Muscle of leg (tissue), 16 donors: ENCODE measurements around the gene SHISA6. TPM values are rescaled to one million over a fixed set of nuclear protein-coding genes. Genes with fewer than 3 reads are reported as not detected.

Source experiments
- DNase-seq: peaks from one replicate; pipeline ENCODE4 v3.0.0; 2013
- H3K27ac ChIP-seq: one replicate; pipeline ENCODE4 v1.5.1; 2013; ENCODE audit warnings: mild to moderate bottlenecking, low read length, control low read depth
- H3K27me3 ChIP-seq: one replicate; pipeline ENCODE4 v1.6.1; 2013; ENCODE audit warnings: low read length; ENCODE audit not compliant: control insufficient read depth, insufficient read depth
- H3K36me3 ChIP-seq: one replicate; pipeline ENCODE4 v1.6.1; 2013; ENCODE audit warnings: low read length; ENCODE audit not compliant: control insufficient read depth, insufficient read depth
- H3K4me1 ChIP-seq: one replicate; pipeline ENCODE4 v1.6.1; 2013; ENCODE audit warnings: low read length; ENCODE audit not compliant: control insufficient read depth, insufficient read depth
- H3K4me3 ChIP-seq: one replicate; pipeline ENCODE4 v1.5.1; 2013; ENCODE audit warnings: low read length, control low read depth
- H3K9me3 ChIP-seq: replicated peaks from 2 replicates; pipeline ENCODE4 v1.6.1; 2013; ENCODE audit warnings: low read depth, low read length; ENCODE audit not compliant: control insufficient read depth
- WGBS: methylation state at CpG from one replicate; pipeline ENCODE4 v1.1.5; 2013; ENCODE audit warnings: missing lambda C conversion rate; ENCODE audit not compliant: insufficient coverage; 5-methylcytosine and 5-hydroxymethylcytosine counted together
- long read RNA-seq, 11 donors: transcript quantifications; one replicate each; lab custom pipeline, GENCODE V29; 2026
- polyA plus RNA-seq, 8 donors: library from polyadenylated mRNA; unstranded; fragments of 120-200 nt; gene quantifications; one replicate each; pipeline versions ENCODE4 v1.2.1 to v1.2.3, GENCODE V29; 2013; ENCODE audit warnings: inconsistent platforms in 1 of 8, low replicate concordance in 1 of 8; ENCODE audit not compliant: insufficient read length in 8 of 8, insufficient read depth in 1 of 8
- total RNA-seq: library from RNA; stranded (reverse); fragments of 120-200 nt; gene quantifications from one replicate; pipeline ENCODE4 v1.2.4, GENCODE V29; 2013

The SHISA6 gene
- 3.2 TPM for total RNA-seq
- polyA plus RNA-seq = 10 to 100 TPM in 4 of 8 donors, 1 to 10 TPM in 4; 7.9 to 19.3 (median 11.1) TPM
- long read RNA-seq, donor 1 = 0 reads
- long read RNA-seq, donor 2 = 0 reads
- long read RNA-seq, donor 3, full-length matches to known transcripts = 2 of 2 reads
- long read RNA-seq, donor 3, partial matches to known transcripts = 0 of 2 reads
- long read RNA-seq, donor 3, other reads (novel, unspliced or antisense) = 0 of 2 reads
- long read RNA-seq, donor 4, full-length matches to known transcripts = 1 of 1 reads
- long read RNA-seq, donor 4, partial matches to known transcripts = 0 of 1 reads
- long read RNA-seq, donor 4, other reads (novel, unspliced or antisense) = 0 of 1 reads
- long read RNA-seq, donor 5, full-length matches to known transcripts = 4 of 4 reads
- long read RNA-seq, donor 5, partial matches to known transcripts = 0 of 4 reads
- long read RNA-seq, donor 5, other reads (novel, unspliced or antisense) = 0 of 4 reads
- long read RNA-seq, donor 6, full-length matches to known transcripts = 4 of 4 reads
- long read RNA-seq, donor 6, partial matches to known transcripts = 0 of 4 reads
- long read RNA-seq, donor 6, other reads (novel, unspliced or antisense) = 0 of 4 reads
- long read RNA-seq, donor 7, full-length matches to known transcripts = 3 of 3 reads
- long read RNA-seq, donor 7, partial matches to known transcripts = 0 of 3 reads
- long read RNA-seq, donor 7, other reads (novel, unspliced or antisense) = 0 of 3 reads
- long read RNA-seq, donor 8, full-length matches to known transcripts = 1 of 1 reads
- long read RNA-seq, donor 8, partial matches to known transcripts = 0 of 1 reads
- long read RNA-seq, donor 8, other reads (novel, unspliced or antisense) = 0 of 1 reads
- long read RNA-seq, donor 9, full-length matches to known transcripts = 1 of 1 reads
- long read RNA-seq, donor 9, partial matches to known transcripts = 0 of 1 reads
- long read RNA-seq, donor 9, other reads (novel, unspliced or antisense) = 0 of 1 reads
- long read RNA-seq, donor 10, partial matches to known transcripts = 0 of 1 reads
- long read RNA-seq, donor 10, other reads (novel, unspliced or antisense) = 0 of 1 reads
- long read RNA-seq, donor 11, full-length matches to known transcripts = 1 of 1 reads
- long read RNA-seq, donor 11, partial matches to known transcripts = 0 of 1 reads
- long read RNA-seq, donor 11, other reads (novel, unspliced or antisense) = 0 of 1 reads

GRCh38 chr17:11240841-11241610 is at the start of gene SHISA6:
SHISA6 (plus strand) TSS chr17:11241213.
- Histone ChIP-seq H3K27me3 (peaks cover 58% of the 10 kb centered on the region), H3K4me3 (peak within 1 kb of the TSS; percentile 43), H3K9me3 (no peaks in the 10 kb centered on the region), H3K4me1 (peaks cover 17% of the 10 kb centered on the region), H3K36me3 (no peaks in the 10 kb centered on the region), H3K27ac (no peak within 1 kb of the TSS)
- under 1% methylated on average over 126 of the region's 126 CpGs for WGBS
- peak; percentile 46 for DNase-seq

DNA sequence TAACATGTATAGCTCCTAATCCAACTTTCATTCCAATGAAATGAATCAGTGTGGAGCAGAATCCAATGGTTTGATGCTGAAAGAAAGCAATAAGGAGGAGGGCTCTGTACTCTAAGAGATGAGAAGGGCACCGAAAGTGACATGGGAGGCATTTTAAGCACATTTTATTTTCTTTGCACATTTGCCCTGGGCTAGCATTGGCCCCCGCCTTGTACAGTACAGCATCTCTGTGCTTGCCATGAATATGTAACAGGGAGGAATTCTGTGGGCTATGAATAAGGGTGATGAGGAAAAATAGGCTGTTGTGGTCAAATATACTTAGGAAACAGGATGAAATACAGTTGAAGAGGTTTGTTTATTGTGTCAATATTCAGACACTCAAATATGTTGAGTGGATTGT is 45.2 kb upstream of the SHISA6 start:
- WGBS = no CpG with 5 or more reads among the region's 2 CpGs
- Histone ChIP-seq H3K4me3 (no peak overlapping the region), H3K9me3 (no peaks in the 10 kb centered on the region), H3K27ac (no peak overlapping the region), H3K4me1 (no peaks in the 10 kb centered on the region), H3K27me3 (no peaks in the 10 kb centered on the region), H3K36me3 (no peaks in the 10 kb centered on the region)
- DNase-seq = no peak

- H3K4me3 ChIP-seq = no peak overlapping the region
- H3K36me3 ChIP-seq = no peaks in the 10 kb centered on the region
- no peaks in the 10 kb centered on the region for H3K27me3 ChIP-seq
- H3K4me1 ChIP-seq = no peaks in the 10 kb centered on the region
- H3K9me3 ChIP-seq = no peaks in the 10 kb centered on the region
- no peak for DNase-seq
- no peak overlapping the region for H3K27ac ChIP-seq
- 63% methylated on average over 2 of the region's 3 CpGs for WGBS
These were observed 36.0 kb upstream of the SHISA6 start for GRCh38 chr17:11204991-11205390.

DNA sequence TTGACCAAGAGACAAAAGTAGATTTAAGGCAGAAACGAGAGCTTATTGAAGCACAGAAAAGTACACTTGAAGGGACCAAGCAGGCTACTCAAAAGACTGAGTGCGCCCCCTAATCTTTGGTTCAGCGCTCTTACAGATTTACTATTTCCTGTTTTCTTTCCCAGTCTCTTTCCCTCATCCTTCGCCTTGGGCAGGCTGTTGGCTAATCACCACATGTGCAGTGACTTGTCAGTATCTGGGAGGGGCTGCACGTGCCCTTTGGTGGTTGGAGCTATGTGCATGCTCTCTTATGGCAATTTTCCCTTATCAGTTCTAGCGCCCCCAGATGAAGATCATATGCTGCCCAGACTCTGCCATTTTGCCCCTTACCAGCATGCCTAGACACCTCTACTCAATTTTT is 35.4 kb upstream of the SHISA6 start:
- Histone ChIP-seq H3K4me3 (no peak overlapping the region), H3K36me3 (no peaks in the 10 kb centered on the region), H3K4me1 (no peaks in the 10 kb centered on the region), H3K9me3 (peaks cover 3% of the 10 kb centered on the region), H3K27ac (no peak overlapping the region), H3K27me3 (no peaks in the 10 kb centered on the region)
- 79% methylated on average over 2 of the region's 6 CpGs for WGBS
- DNase-seq = no peak

DNA sequence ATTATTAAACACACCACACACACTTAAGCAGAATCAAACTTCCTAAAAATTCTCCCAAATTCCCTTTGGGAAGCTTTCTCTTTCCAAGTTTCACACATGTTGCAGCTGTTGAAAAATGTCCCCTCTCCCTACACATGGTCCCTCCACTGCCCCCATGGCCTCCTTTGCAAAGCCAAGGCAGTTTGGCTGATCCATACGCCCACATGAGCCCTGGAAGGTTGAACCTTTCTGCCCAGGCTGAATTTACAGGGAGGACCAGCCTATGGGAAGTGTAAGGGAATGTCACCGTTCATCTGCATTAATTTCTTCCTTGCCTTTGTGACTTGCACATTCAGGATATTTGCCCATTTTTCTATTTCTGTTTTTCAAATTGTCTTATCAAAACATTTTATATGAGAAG is 31.1 kb upstream of the SHISA6 start:
- Histone ChIP-seq H3K9me3 (peaks cover 8% of the 10 kb centered on the region), H3K27me3 (no peaks in the 10 kb centered on the region), H3K36me3 (no peaks in the 10 kb centered on the region), H3K4me3 (no peak overlapping the region), H3K27ac (no peak overlapping the region), H3K4me1 (no peaks in the 10 kb centered on the region)
- DNase-seq = no peak
- no CpG with 5 or more reads among the region's 2 CpGs for WGBS

DNA sequence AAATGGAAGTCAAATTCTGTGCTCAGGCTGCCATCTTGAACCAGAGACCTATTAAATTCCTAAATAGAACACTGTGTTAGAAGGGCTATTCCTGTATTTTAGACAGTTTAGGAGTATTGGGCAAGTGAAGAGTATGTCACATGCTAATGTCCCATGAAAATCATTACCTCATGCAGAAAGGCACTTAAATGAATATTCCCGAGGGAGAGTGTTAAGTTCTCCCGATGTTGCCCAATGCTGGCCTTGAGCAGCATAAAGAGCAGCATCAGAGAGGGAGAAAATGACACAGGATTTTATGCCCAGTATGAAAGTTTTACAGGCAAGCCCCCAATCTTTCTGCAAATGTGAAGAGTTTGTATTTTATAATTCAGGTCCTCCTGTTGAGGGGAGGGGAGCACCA is 28.2 kb upstream of the SHISA6 start:
- Histone ChIP-seq H3K27ac (no peak overlapping the region), H3K4me1 (no peaks in the 10 kb centered on the region), H3K4me3 (no peak overlapping the region), H3K36me3 (no peaks in the 10 kb centered on the region), H3K27me3 (no peaks in the 10 kb centered on the region), H3K9me3 (peaks cover 8% of the 10 kb centered on the region)
- DNase-seq = no peak
- WGBS = 69% methylated on average over 2 of the region's 2 CpGs

- Histone ChIP-seq H3K27ac (no peak overlapping the region), H3K9me3 (no peaks in the 10 kb centered on the region), H3K4me1 (no peaks in the 10 kb centered on the region), H3K4me3 (no peak overlapping the region), H3K36me3 (no peaks in the 10 kb centered on the region), H3K27me3 (no peaks in the 10 kb centered on the region)
- no CpG with 5 or more reads among the region's 3 CpGs for WGBS
- no peak for DNase-seq
These were observed 24.0 kb upstream of the SHISA6 start for GRCh38 chr17:11216976-11217375.

DNA sequence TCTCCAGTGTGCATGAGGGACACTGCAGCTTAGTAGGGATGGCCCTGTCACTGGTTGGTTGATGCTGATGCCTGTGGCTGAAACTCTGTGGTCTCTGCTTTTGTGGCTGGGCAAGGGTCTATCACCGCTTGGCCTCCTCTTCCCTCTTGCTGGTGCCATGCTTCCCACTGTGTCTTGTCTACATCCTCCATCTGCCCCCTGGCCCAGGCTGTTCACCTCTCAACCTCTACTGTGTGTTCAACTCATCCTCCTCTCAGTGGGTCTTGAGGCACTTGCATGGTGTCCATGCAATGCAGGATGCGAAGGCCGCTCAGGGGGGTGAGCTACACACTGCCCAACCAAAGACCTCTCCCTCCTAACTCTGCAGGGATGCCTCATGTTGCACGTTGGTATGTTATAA is 19.8 kb upstream of the SHISA6 start:
- no peak for DNase-seq
- WGBS = 100% methylated on average over 1 of the region's 4 CpGs
- Histone ChIP-seq H3K9me3 (no peaks in the 10 kb centered on the region), H3K4me1 (no peaks in the 10 kb centered on the region), H3K27me3 (no peaks in the 10 kb centered on the region), H3K27ac (no peak overlapping the region), H3K4me3 (no peak overlapping the region), H3K36me3 (no peaks in the 10 kb centered on the region)

DNA sequence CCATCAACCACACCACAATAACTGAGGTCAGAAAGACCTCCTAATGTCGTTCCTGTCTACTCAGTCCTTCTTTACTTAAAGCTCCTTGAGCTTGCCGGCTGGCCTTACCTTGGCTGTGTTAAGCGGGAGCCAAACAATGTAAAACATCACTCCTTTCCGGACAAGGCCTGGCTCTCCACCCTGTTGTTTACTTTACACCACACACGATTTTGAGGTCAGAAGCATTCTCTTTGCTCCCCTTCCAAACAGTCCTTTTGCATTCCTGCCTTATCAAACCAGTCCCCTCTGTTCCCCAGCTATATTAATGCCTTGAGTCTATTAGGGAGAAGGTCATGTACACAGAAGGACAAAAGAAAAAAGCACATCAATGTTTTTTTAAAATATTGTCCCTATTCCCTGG is 19.3 kb upstream of the SHISA6 start:
- Histone ChIP-seq H3K27ac (no peak overlapping the region), H3K27me3 (no peaks in the 10 kb centered on the region), H3K4me3 (no peak overlapping the region), H3K36me3 (no peaks in the 10 kb centered on the region), H3K9me3 (no peaks in the 10 kb centered on the region), H3K4me1 (no peaks in the 10 kb centered on the region)
- 59% methylated on average over 4 of the region's 5 CpGs for WGBS
- no peak for DNase-seq
